ENCODE measurements around the gene GNPTG.

GNPTG gene

GRCh38 chr16:1350691-1351090, 1.0 kb upstream of the GNPTG start:
- H4K20me1 ChIP-seq (ENCODE audit: insufficient read depth): no peaks in the 10 kb centered on the region
- H3K27ac ChIP-seq: no peak overlapping the region
- H3K36me3 ChIP-seq (ENCODE audit: insufficient read depth): no peaks in the 10 kb centered on the region
- no peak overlapping the region for H3K9ac ChIP-seq
- peaks cover 27% of the 10 kb centered on the region; the same call in 1 of the 2 replicates for H3K79me2 ChIP-seq (ENCODE audit: insufficient read depth, low read depth)
- H3K27me3 ChIP-seq (ENCODE audit: insufficient read depth, low read depth): peaks cover 2% of the 10 kb centered on the region; the same call in 1 of the 2 replicates
- peaks cover 17% of the 10 kb centered on the region for H3K4me1 ChIP-seq (ENCODE audit: low read depth, poor library complexity, severe bottlenecking)
- no peak overlapping the region for H3K4me3 ChIP-seq (IDR thresholded peaks at IDR 0.05; ENCODE audit: insufficient read depth, low read depth, low read length)
- TF ChIP-seq CTCF (conservative IDR thresholded peaks at IDR 0.05; ENCODE audit: low read depth, low read length): no peak
- H2AFZ ChIP-seq (ENCODE audit: low read depth): peak overlapping the region; percentile 13; the same call in 1 of the 2 replicates
- peak overlapping the region; percentile 90 for H3K4me2 ChIP-seq

- TF ChIP-seq CTCF (conservative IDR thresholded peaks at IDR 0.05; ENCODE audit: low read depth, low read length): no peak
- H4K20me1 ChIP-seq (ENCODE audit: insufficient read depth): no peaks in the 10 kb centered on the region
- peaks cover 17% of the 10 kb centered on the region for H3K4me1 ChIP-seq (ENCODE audit: low read depth, poor library complexity, severe bottlenecking)
- H3K36me3 ChIP-seq (ENCODE audit: insufficient read depth): no peaks in the 10 kb centered on the region
- peak overlapping the region; percentile 71 for H3K9ac ChIP-seq
- H3K4me2 ChIP-seq: peak overlapping the region; percentile 90
- no peak overlapping the region for H3K4me3 ChIP-seq (IDR thresholded peaks at IDR 0.05; ENCODE audit: insufficient read depth, low read depth, low read length)
- H3K79me2 ChIP-seq (ENCODE audit: insufficient read depth, low read depth): peaks cover 32% of the 10 kb centered on the region; the same call in 1 of the 2 replicates
- H3K27me3 ChIP-seq (ENCODE audit: insufficient read depth, low read depth): no peaks in the 10 kb centered on the region; the same call in 1 of the 2 replicates
- no peak overlapping the region for H3K27ac ChIP-seq
- H2AFZ ChIP-seq (ENCODE audit: low read depth): peak overlapping the region; percentile 13; the same call in 1 of the 2 replicates
These were observed 533 bp upstream of the GNPTG start for GRCh38 chr16:1351215-1351581.

- Histone ChIP-seq H3K4me2 (no peak overlapping the region), H3K4me3 (IDR thresholded peaks at IDR 0.05; ENCODE audit: insufficient read depth, low read depth, low read length) (no peak overlapping the region), H3K4me1 (ENCODE audit: low read depth, poor library complexity, severe bottlenecking) (peaks cover 17% of the 10 kb centered on the region), H3K27ac (no peak overlapping the region), H2AFZ (ENCODE audit: low read depth) (no peak overlapping the region), H3K27me3 (ENCODE audit: insufficient read depth, low read depth) (no peaks in the 10 kb centered on the region), H4K20me1 (ENCODE audit: insufficient read depth) (peaks cover 6% of the 10 kb centered on the region; the same call in 1 of the 2 replicates), H3K36me3 (ENCODE audit: insufficient read depth) (no peaks in the 10 kb centered on the region), H3K79me2 (ENCODE audit: insufficient read depth, low read depth) (peaks cover 50% of the 10 kb centered on the region; the same call in 1 of the 2 replicates), H3K9ac (no peak overlapping the region)
- no peak for TF ChIP-seq CTCF (conservative IDR thresholded peaks at IDR 0.05; ENCODE audit: low read depth, low read length)
These were observed 3.2 kb downstream of the GNPTG start for GRCh38 chr16:1354815-1355540.

- Histone ChIP-seq H3K27ac (no peak overlapping the region), H3K4me1 (ENCODE audit: low read depth, poor library complexity, severe bottlenecking) (peaks cover 13% of the 10 kb centered on the region), H3K9ac (no peak overlapping the region), H4K20me1 (ENCODE audit: insufficient read depth) (peaks cover 6% of the 10 kb centered on the region; the same call in 1 of the 2 replicates), H3K36me3 (ENCODE audit: insufficient read depth) (no peaks in the 10 kb centered on the region), H3K79me2 (ENCODE audit: insufficient read depth, low read depth) (peaks cover 54% of the 10 kb centered on the region; the same call in 1 of the 2 replicates), H3K27me3 (ENCODE audit: insufficient read depth, low read depth) (no peaks in the 10 kb centered on the region), H3K4me3 (IDR thresholded peaks at IDR 0.05; ENCODE audit: insufficient read depth, low read depth, low read length) (no peak overlapping the region), H2AFZ (ENCODE audit: low read depth) (no peak overlapping the region), H3K4me2 (no peak overlapping the region)
- TF ChIP-seq CTCF (conservative IDR thresholded peaks at IDR 0.05; ENCODE audit: low read depth, low read length): no peak
These were observed 3.9 kb downstream of the GNPTG start for GRCh38 chr16:1355591-1355990.

Data from KMS-11 (cell line).